A549 (cell line): ENCODE results near the gene OPCML.

Experiments
- CEBPB ChIP-seq, 2 experiments: fragments of >200 bp in 1 of 2; sonication (Bioruptor Twin) in 1 of 2; formaldehyde crosslinking in 1 of 2; IDR thresholded peaks; 2 replicates each; pipeline ENCODE4 v1.6.1; 2012 to 2016
- CHD2 ChIP-seq: fragments of 150-350 bp; IDR thresholded peaks from 2 replicates; pipeline ENCODE4 v1.6.1; 2014; ENCODE audit warnings: low read length; ENCODE audit not compliant: partially characterized antibody
- CTCF ChIP-seq: fragments of >200 bp; sonication (Bioruptor Twin); formaldehyde crosslinking; IDR thresholded peaks from 3 replicates; pipeline ENCODE4 v1.5.1; 2016
- EP300 ChIP-seq, 2 experiments: fragments of >200 bp; sonication (Bioruptor Twin); formaldehyde crosslinking; IDR thresholded peaks; 2 replicates in 1 of 2; 3 replicates in 1 of 2; pipeline ENCODE4 v1.6.1; 2016 to 2017
- HDAC2 ChIP-seq: fragments of 200-600 bp; sonication (generic); IDR thresholded peaks from 2 replicates; pipeline ENCODE4 v1.6.1; 2016
- KDM1A ChIP-seq: fragments of 200-600 bp; sonication (generic); IDR thresholded peaks from 2 replicates; pipeline ENCODE4 v1.6.1; 2016; ENCODE audit warnings: low read depth, mild to moderate bottlenecking
- MAFK ChIP-seq: fragments of 450-650 bp; IDR thresholded peaks from 2 replicates; pipeline ENCODE4 v1.6.1; 2014; ENCODE audit not compliant: partially characterized antibody
- MAX ChIP-seq: IDR thresholded peaks from 2 replicates; pipeline ENCODE4 v1.6.1; 2012
- NFE2L2 ChIP-seq: fragments of 150-350 bp; conservative IDR thresholded peaks from 2 replicates; pipeline ENCODE4 v1.6.1; 2014; ENCODE audit warnings: low read length
- POLR2A ChIP-seq: IDR thresholded peaks from 2 replicates; pipeline ENCODE4 v1.6.1; 2012; ENCODE audit warnings: mild to moderate bottlenecking, low read length
- RAD21 ChIP-seq, 2 experiments: fragments of >200 bp in 1 of 2; sonication (Bioruptor Twin) in 1 of 2; formaldehyde crosslinking in 1 of 2; IDR thresholded peaks in 1 of 2; conservative IDR thresholded peaks in 1 of 2; 2 replicates in 1 of 2; 3 replicates in 1 of 2; pipeline ENCODE4 v1.6.1; 2012 to 2018; ENCODE audit warnings: inconsistent platforms in 1 of 2
- RFX5 ChIP-seq: fragments of 450-650 bp; IDR thresholded peaks from 2 replicates; pipeline ENCODE4 v1.7.1; 2014; ENCODE audit warnings: antibody characterized with exemption, mild to moderate bottlenecking, moderate library complexity
- SMC3 ChIP-seq: fragments of >200 bp; sonication (Bioruptor Twin); formaldehyde crosslinking; IDR thresholded peaks from 3 replicates; pipeline ENCODE4 v1.6.1; 2018; ENCODE audit warnings: inconsistent platforms
- USF2 ChIP-seq: fragments of 450-650 bp; IDR thresholded peaks from 2 replicates; pipeline ENCODE4 v1.6.1; 2014; ENCODE audit warnings: antibody characterized with exemption

- no peak for TF ChIP-seq HDAC2
- no peak for TF ChIP-seq RAD21 (conservative IDR thresholded peaks at IDR 0.05 in 1 of 2, IDR thresholded peaks at IDR 0.05 in 1 of 2)
- TF ChIP-seq POLR2A: no peak
- TF ChIP-seq CTCF: no peak
- TF ChIP-seq EP300 (IDR thresholded peaks at IDR 0.05): no peak
- no peak for TF ChIP-seq MAFK
- TF ChIP-seq SMC3: no peak
- TF ChIP-seq KDM1A: no peak
- TF ChIP-seq NFE2L2: no peak
- TF ChIP-seq CHD2: no peak
- no peak for TF ChIP-seq CEBPB (IDR thresholded peaks at IDR 0.05)
- TF ChIP-seq RFX5: no peak
- TF ChIP-seq MAX: no peak
- TF ChIP-seq USF2: no peak
Measured at GRCh38 chr11:132976115-132976514, 556.2 kb downstream of the OPCML start.
